ENCODE data around the gene IL17REL.

Gene IL17REL

DNA sequence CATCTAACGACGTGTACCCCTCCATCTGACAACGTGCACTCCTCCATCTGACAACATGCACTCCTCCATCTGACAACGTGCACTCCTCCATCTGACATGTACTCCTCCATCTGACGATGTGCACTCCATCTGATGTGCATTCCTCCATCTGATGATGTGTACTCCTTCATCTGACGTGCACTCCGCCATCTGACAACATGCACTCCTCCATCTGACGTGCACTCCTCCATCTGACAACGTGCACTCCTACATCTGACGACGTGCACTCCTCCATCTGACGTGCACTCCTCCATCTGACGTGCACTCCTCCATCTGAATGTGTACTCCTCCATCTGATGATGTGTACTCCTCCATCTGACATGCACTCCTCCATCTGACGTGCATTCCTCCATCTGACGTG is 8.0 kb upstream of the IL17REL start:
- DNase-seq = no peak

DNA sequence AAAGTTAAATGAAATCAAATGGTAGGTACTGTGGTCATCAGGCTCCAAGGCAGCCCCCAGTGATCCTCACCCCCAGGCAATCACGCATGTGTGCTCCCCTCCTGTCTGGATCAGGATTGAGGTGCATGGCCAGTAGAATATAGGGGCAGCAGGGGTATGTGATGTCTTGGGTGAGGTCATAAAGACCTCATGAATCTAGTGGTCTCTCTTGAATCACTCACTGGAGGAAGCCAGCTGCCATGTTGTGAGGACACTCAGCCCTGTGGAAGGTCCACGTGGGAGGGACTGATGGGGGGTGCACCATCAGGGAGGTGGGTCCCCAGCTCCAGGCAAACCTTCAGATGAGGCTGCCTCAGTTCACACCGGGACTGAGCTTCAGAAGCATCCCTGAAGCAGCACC is 6.8 kb upstream of the IL17REL start:
- DNase-seq = no peak

DNA sequence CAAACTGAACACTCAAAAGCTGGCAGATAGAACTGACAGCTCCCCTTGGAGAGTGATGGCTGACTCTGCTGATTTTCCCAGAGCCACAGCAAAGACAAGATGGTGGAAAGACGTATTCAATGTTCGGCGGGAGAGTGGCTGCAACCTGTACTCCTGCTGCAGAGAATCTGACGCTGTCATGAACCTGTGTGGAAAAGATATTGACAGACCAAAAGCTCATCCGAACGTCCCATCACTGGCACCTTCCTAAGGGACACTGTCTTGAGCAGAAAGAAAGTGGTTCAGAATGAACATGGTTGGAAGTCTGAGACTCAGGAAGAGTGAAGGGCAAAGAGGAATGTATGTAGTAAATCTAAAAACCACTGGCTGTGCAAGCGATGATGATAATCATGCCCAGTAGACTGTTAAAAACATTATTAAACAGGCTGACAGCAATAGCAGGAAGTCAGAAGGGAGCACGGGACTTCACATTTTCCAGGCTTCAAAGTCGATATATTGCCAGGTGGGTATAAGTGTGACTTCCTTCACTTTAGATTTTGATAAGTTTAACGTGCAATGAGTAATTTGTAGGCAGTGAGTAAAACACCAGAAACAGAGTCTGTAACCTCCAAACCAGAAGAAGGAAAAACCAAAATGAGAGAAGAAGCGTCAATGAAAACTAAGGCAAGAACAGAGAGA is 6.2 kb upstream of the IL17REL start:
- no peak for DNase-seq

DNA sequence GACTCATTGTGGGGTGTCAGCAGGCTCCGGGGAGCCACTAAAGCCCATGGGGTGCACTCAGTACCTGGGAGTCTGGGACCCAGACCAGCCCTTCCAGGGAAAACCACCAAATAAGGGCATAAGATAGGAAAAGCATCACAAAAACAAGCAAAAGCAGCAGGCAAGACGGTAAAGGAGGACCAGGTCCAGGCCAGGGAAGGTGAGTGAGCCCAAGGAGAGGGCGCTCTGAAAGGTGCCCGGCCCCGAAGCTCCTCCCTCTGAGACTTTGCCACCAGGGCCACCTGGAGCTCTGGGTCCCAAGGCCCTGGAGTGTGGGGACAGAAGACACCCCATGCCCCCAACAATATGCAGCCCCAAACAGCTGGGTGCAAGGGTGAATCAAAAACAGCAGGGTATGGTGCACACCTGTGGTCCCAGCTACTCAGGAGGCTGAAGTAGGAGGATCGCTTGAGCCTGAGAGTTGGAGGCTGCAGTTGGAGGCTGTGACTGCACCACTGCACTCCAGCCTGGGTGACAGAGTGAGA is 5.2 kb upstream of the IL17REL start:
- DNase-seq = no peak

DNA sequence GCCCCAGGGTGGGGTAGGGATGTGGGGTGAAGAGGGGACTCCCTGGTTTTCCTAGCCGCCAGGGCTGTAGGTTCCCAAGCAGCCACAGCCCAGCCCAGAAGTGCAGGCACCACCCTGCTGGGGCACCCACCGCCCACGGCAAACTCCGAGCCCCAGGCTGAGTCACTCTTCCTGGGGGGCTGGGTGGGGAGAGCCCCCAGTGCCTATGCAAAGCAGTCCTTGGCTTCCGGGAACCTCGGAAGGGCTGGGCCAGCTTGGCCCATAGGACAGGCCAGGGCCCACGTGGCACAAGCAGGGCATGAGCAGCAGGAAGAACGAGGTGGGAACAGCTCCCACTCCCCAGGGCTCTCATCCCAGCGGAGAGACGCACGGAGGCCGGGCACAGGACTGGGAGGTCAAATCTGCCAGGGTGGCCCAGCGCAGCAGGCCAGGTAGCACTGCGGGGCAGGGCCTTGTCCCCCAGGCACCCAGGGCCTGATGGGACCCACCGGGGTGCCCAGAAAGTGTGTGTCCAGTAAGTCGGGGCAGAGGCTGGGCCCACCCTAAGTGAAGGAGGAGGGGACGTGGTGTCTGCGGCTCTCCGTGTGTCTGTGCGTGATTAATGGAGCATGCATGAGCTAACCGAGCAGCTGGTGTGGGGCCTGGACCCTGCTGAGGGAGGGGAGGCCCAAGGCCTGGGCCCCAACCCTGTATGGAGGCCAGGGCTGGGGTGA is 4.6 kb upstream of the IL17REL start:
- DNase-seq = no peak

DNA sequence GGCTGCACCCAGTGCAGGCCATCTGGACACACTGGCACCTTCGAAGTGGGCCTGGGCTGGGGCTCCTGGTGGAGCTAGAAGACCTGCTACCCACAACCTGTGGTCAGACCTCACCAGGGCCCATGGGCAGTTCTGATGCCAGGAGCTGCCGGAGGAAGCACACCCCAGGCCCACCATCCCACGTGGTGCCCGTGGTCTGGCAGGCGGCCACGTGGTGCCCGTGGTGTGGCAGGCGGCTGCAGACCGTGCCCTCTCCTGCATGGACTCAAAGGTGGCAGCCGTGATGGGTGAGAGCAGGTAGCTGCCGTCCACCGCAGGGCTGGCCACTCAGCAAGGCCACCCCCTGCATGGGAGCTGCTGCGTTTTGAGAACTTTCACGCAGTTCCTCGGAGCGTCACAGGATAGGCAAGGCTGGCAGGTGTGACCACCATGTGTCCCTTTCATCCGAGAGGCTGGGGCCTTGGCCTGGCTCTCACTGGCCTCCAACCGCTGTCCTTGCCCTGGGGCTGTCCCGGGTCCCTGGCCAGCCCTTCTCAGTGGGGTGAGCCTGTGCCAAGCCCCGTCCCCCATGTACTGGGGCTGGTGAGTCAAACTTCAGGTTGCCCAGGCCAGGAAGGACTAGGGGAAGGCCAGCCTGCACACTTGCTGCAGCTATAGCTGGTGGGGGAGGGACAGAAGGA is 3.9 kb upstream of the IL17REL start:
- DNase-seq = no peak

DNA sequence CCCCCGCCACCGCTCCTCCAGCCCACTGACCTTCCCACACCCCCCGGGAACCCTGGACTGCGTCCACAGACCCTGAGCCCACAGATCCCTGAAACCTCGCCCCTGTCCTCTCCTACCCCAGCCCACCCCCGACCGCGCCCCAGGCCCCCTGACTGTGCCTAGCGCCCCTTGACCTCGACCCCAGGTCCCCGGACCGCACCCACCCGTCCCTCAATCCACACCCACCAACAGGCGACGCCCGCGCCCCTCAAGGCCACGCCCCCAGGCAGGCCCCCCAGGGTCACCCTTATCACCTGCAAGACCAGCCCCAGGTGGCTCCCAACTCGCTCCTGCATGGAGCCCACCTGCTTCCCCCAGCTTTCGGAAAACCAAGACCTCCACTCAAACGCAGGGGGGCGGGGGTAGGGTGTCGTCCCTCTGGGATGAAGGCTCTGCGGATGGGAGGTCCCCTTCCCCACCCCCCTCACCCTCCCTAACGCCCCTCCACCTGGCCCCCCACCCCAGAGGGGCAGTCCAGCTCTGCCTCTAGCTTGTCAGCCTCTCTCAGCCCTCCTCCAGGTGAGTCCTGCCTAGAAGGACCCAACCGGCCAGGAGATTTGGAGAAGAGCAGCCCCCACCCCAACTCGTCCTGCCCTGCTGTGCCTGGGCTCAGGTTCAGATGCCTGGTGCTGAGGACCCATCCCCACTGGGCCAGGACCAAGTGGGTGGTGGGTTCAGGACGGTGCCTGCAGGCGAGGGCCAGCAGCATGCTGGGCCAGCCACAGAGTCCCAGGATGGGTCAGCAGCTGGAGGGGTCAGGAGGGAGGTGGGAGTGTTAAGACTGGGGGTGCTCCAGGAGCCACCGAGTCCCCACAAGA is 3.1 kb upstream of the IL17REL start:
- DNase-seq = no peak

DNA sequence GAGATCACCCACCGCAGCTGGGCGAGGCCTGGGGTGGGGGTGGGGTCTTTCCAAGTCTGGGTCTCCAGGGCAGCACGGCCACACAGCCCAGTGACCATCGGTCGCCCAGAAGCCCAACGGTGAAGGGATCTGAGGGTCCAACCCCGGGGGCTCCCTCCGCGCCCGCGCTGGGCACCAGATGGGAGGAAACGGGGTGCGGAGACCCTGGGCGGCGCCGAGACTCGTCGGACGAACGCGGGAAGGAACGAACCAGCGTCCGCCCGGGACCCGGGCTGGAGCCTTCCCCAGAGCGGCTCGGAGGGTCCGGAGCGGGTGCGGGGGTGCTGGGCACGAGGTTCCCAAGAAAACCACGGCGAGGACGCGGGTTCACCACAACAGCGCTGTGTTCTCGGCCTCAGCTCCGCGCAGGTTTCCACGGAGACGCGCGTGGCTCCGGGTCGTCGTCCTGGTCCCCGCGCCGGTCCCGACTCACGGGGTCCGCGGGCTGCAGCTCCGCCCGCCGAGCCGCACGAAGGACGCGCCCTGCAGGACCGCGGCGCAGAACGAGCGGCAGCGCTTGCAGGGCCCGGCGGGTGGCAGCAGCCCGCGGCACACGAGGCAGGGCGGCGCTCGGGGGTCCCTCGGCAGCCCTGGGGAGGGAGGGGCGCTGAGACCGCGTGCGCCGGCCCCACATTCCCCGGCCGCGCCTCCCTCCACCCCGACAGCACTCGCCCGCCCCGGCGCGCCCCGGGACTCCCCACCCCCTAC is 2.3 kb upstream of the IL17REL start:
- no peak for DNase-seq

DNA sequence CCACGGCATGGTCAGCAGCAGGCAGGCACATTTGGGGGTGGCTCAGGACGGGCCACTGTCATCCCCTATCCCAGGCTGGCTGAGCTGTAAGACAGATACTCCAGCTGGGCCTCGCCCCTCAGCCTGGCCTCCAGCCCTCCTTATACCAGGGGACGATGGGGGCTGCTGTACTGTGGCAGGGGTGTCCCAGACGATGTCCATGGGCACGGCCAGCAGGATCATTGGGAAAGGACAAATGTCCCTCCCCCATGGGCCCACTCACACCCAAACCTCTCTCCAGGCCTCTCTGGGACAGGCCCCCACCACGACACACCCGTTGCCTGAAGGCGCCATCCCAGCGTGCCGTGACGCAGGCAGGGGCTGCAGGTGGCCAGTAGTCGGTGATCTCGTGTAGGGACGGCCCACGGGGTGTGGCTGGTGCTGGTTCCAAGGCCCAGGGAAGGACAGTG is 1.5 kb upstream of the IL17REL start:
- DNase-seq = no peak

DNA sequence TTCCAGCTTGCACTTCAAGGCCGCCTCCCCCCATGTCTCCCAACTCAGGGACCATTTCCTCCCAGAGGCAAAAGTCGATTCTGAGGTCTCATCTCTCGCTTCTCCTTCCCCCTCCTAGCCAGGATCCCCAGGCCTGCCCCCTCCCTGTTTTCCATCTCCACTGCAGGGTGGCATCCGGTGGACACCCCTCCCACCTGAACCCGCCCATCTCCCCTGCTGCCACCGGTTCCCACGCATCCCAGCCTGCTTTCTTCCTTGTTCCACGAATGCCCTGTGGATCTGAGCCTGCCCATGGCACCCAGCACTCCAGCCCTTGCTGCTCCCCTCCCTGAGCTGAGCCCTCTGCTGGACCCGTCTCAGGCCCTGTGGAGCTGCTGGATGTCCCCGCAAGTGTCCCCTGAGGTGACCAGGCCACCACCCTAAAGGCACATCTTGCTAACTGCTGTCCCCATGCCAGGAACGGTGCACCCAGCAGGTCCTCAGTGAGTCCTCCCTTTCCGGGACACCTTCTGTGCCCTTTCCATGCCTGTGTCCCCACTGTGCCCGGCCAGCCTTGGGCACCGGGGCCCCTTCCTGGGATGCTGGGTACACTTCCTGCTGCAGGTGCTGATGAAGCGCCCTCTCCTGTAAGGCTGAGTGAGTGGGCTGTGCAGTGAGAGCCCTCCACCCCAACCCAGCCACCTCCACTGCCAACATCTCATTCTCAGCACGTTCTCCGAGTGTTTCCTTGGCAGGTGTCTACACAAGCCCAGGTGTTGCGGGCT is 936 bp downstream of the IL17REL start:
- no peak for DNase-seq

DNA sequence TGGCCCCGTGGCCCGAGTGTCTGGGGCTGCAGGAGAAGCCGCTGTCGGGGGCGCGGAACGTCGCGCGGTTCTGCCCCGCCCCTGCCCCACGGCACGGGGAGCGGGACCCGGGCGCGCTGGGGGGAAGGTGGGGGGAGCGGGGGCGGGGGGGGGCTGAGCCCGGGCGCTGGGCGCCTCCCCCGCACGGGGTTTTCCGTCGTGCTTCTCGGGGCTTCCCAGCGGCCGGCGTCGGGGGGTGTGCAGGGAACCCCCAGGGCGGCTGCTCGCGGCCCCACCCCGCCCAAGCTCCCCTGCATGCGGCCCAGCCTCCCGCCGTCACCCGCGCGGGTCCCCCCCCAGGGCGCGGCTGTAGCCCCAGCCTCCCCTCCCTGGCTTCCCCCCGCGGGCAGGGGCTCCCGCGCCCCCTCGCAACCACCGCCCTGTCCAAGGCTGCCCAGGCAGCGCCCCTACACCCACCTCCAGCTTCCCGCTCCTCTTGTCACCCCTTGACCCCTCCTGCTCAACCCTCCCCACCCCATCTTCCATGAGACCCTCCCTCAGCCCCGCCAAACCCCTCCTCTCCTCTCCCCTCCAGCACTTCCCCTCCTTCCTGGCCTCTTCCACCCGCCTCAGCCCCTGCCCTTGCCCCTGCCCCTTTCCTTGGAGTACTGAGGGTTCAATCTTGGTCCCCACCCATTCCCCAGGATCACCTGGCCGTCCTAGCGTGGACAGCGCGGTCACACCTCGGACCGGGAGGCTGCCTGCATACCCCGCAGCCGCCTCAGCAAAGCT is 1.7 kb downstream of the IL17REL start:
- no peak for DNase-seq

DNA sequence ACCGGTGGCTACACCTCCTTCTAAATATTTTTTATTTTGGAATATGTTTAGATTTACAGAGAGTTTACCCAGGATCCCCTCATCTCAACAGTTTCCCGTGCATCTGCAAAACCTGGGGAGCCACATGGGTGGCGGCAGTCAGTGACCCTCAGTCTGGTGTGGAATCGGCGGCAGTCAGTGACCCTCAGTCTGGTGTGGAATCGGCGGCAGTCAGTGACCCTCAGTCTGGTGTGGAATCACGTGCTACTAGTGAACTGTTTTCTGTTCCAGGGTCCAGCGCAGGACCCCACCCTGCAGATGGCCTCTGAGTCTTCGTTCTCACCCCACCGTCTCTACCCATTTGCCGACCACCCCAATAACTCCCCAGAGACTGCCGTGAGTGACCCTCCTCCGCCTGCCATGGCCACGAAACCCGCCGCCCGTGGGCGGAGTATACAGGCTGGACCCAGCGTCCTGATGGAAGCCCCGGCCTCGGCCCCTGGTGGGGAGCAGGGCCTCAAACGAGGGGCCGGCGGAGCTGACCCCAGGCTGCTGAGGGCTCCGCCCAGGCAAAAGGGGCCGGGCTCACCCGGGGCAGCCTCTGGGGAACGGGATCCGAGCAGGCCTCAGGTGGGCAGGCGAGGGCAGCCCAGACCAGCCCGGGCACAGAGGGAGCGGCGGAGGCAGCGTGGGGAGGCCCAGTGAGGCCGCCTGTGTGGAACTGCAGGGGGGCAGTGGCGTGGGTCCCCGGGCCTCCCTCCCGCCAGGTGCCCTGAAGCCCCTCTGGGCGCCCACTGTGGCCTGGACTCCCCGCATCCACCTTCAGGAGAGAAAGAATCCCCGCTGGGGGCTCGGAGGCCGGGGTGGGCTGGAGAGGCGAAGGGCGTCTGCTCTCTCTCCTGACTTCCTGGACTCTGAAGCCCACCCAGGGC is 2.5 kb downstream of the IL17REL start:
- DNase-seq = no peak

DNA sequence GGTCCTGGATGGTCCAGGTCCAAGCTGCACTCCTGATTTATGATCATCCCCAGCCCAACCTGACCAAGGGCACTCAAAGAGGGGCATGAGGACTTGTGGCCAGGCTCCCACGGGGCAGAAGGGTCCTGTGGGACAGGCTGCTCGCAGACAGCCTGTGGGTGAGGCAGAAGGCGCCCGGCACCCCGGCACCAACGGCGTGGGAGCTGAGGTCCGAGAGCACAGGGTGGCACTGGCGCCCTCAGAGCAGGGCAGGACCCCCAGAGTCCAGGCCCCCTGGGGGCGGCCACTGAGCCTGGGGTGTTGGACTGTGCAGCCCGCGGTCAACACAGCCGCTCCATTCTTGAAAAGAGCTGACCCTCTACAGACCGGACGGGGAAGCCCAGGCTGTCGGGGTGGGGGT is 3.3 kb downstream of the IL17REL start:
- no peak for DNase-seq

DNA sequence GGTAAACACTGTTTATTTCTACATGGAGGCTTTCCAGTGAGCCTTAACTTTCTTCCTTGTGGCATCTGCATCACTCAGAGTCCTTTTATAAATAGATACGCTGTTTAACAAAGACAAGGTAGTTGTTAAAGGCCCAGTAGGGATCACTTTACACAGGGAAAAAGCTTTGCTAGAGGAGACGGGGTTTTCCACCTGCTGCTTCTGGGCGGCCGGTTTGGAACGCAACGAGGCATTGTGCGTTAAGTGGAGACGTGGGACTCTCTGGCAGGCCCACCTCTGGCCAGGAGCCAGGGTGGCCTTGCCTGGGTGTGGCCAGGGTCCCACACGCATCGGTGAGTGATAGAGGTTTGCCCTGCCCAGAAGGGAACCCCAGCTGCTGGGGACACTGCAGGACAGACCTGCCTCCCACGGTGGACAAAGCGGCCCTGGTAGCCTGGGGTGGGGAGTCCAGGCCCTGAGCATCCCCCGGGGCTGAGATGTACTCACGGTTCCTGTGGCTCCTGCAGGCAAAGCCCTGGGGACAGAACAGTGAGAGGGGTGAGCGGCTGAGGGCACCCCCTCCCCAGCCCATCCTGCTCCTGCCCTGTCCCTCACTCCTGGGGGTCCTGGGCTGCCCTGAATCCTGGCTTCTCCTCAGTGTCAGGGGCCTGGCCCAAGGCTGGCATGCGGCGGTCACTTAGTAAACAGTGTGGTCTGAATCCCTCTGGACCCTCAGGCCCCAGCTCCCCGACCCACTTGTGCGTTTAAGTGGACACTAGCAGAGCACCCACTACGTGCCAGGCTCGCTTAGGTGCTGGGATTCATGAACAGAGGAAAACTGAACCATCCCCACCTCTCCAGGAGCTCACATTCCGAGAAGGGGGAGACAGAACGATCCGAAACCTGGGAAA is 4.2 kb downstream of the IL17REL start:
- DNase-seq = no peak

DNA sequence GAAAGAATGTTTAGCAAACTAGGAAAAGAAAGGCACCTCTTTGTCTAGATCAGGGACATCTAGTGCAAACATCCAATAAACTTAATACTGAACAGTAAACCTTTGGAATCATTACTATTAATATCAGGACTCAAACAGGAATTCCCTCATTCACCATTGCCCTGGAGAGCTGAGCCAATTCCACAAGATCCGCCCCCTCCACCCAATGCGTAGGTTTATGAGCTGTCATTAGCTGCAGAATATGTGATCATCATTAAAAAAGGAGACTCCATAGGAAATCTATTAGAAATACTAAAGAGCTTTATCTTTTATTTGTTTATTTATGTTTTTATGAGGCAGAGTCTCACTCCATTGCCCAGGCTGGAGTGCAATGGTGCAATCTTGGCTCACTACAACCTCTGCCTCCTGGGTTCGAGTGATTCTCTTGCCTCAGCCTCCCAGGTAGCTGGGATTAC is 5.5 kb downstream of the IL17REL start:
- no peak for DNase-seq

DNA sequence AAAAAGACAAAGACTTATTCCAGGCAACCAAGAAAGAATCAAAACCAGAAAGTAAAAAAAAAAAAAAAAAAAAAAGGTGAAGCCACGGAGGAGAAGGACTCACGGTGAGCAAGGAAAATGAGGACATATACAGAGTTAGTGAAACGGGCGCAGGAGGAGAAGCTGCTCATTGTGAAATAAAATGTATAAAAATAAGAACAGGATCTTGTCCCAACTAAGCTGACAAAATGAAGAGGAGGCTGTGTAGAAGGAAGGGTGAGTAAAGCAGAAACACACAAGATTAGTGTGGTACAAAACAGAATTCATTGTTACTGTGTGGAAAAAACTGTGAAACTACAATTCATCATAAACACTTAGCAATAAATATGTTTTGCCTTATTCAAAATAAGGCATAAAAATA is 7.6 kb downstream of the IL17REL start:
- no peak for DNase-seq

DNA sequence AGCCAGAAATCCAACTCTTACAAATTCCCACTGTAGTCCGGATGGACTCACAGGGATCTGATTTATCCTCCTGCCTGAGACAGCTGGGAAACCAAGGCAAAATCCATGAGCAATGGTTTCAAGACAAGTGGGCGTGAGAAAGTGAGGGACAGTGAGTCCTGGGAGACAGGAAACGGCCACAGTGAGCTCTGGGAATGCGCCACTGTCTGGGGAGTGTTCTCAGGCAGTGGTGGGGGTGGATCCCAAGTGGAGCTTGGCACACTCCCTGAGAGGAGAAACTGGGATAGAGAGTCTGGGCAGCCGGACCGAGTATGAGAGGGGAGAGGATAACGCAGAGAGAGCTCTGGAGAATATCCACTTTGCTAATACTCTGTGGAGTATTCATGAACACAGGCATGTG is 9.8 kb downstream of the IL17REL start:
- DNase-seq = no peak

Data from NCI-H1436 treated with DMSO at 0.1 percent for 48 hours (cell line).